Trophoblast cell (in vitro differentiated cells and primary cell): ENCODE results near the gene PHACTR1.

Experiments
- DNase-seq, 2 donors: peaks; one replicate each; pipeline ENCODE4 v3.0.0-alpha.2; 2016
- H2AFZ ChIP-seq: 2 replicates; pipeline ENCODE4 v1.6.1; 2013; ENCODE audit warnings: low read length, moderate library complexity, mild to moderate bottlenecking; ENCODE audit not compliant: insufficient read depth, poor library complexity
- H2AK5ac ChIP-seq: 2 replicates; pipeline ENCODE4 v1.6.1; 2013; ENCODE audit warnings: mild to moderate bottlenecking, low read length
- H2BK120ac ChIP-seq: 2 replicates; pipeline ENCODE4 v1.6.1; 2013; ENCODE audit warnings: low read length, mild to moderate bottlenecking, moderate library complexity; ENCODE audit not compliant: insufficient read depth, poor library complexity
- H2BK12ac ChIP-seq: 2 replicates; pipeline ENCODE4 v1.6.1; 2013; ENCODE audit warnings: mild to moderate bottlenecking, low read length, moderate library complexity
- H2BK5ac ChIP-seq: 2 replicates; pipeline ENCODE4 v1.6.1; 2013; ENCODE audit warnings: low read length, low read depth, moderate library complexity, mild to moderate bottlenecking; ENCODE audit not compliant: poor library complexity
- H3K14ac ChIP-seq: 2 replicates; pipeline ENCODE4 v1.6.1; 2013; ENCODE audit warnings: mild to moderate bottlenecking, low read length
- H3K18ac ChIP-seq: 2 replicates; pipeline ENCODE4 v1.6.1; 2013; ENCODE audit warnings: mild to moderate bottlenecking, low read length
- H3K23ac ChIP-seq: 2 replicates; pipeline ENCODE4 v1.6.1; 2013; ENCODE audit warnings: low read length
- H3K27ac ChIP-seq: 2 replicates; pipeline ENCODE4 v1.5.1; 2013; ENCODE audit warnings: low read depth, mild to moderate bottlenecking, inconsistent platforms, low read length, moderate library complexity
- H3K27me3 ChIP-seq: 2 replicates; pipeline ENCODE4 v1.6.1; 2013; ENCODE audit warnings: inconsistent platforms, mild to moderate bottlenecking, low read length, moderate library complexity; ENCODE audit not compliant: insufficient read depth
- H3K36me3 ChIP-seq, 2 experiments: 1 replicate in 1 of 2; 2 replicates in 1 of 2; pipeline ENCODE4 v1.6.1; 2013; ENCODE audit warnings: low read length in 2 of 2, mild to moderate bottlenecking in 2 of 2, moderate library complexity in 1 of 2; ENCODE audit not compliant: insufficient read depth in 2 of 2, control insufficient read depth in 1 of 2
- H3K4ac ChIP-seq: 2 replicates; pipeline ENCODE4 v1.6.1; 2013; ENCODE audit warnings: low read depth, mild to moderate bottlenecking, low read length, moderate library complexity
- H3K4me1 ChIP-seq, 2 experiments: 1 replicate in 1 of 2; 2 replicates in 1 of 2; pipeline ENCODE4 v1.6.1; 2013; ENCODE audit warnings: low read length in 2 of 2, mild to moderate bottlenecking in 2 of 2, moderate library complexity in 1 of 2; ENCODE audit not compliant: insufficient read depth in 2 of 2, control insufficient read depth in 1 of 2
- H3K4me2 ChIP-seq: 2 replicates; pipeline ENCODE4 v1.6.1; 2013; ENCODE audit warnings: inconsistent platforms, mild to moderate bottlenecking, low read length, moderate library complexity
- H3K4me3 ChIP-seq: 2 replicates; pipeline ENCODE4 v1.5.1; 2013; ENCODE audit warnings: mild to moderate bottlenecking, low read depth, low read length, inconsistent platforms
- H3K79me1 ChIP-seq: one replicate; pipeline ENCODE4 v1.6.1; 2013; ENCODE audit warnings: low read length
- H3K79me2 ChIP-seq: 2 replicates; pipeline ENCODE4 v1.6.1; 2013; ENCODE audit warnings: low read length, mild to moderate bottlenecking; ENCODE audit not compliant: control insufficient read depth, insufficient read depth, poor library complexity
- H3K9ac ChIP-seq: 2 replicates; pipeline ENCODE4 v1.6.1; 2013; ENCODE audit warnings: mild to moderate bottlenecking, low read length
- H3K9me3 ChIP-seq: 2 replicates; pipeline ENCODE4 v1.6.1; 2013; ENCODE audit warnings: low read depth, mild to moderate bottlenecking, control low read depth, inconsistent platforms, low read length; ENCODE audit not compliant: insufficient read depth
- H4K12ac ChIP-seq: 2 replicates; pipeline ENCODE4 v1.6.1; 2013; ENCODE audit warnings: low read depth, mild to moderate bottlenecking, low read length, moderate library complexity
- H4K8ac ChIP-seq: 2 replicates; pipeline ENCODE4 v1.6.1; 2013; ENCODE audit warnings: low read depth, mild to moderate bottlenecking, low read length, moderate library complexity
- H4K91ac ChIP-seq: one replicate; pipeline ENCODE4 v1.6.1; 2013; ENCODE audit warnings: low read depth, mild to moderate bottlenecking, low read length, moderate library complexity
- WGBS: extraction: QIAGEN DNeasy Blood & Tissue Kit; methylation state at CpG from one replicate; pipeline ENCODE4 v1.1.7; 2013; ENCODE audit warnings: missing lambda C conversion rate; ENCODE audit not compliant: insufficient read length, insufficient coverage; ENCODE audit errors: extremely low coverage; 5-methylcytosine and 5-hydroxymethylcytosine counted together

The PHACTR1 gene

GRCh38 chr6:12845224-12846004 is 128.8 kb downstream of the PHACTR1 start:
- Histone ChIP-seq H2AFZ (no peak overlapping the region), H3K79me2 (no peaks in the 10 kb centered on the region), H3K14ac (no peak overlapping the region), H3K4ac (no peak overlapping the region), H3K27me3 (no peaks in the 10 kb centered on the region), H3K9me3 (no peaks in the 10 kb centered on the region), H2BK5ac (no peak overlapping the region), H3K4me2 (no peak overlapping the region), H2BK12ac (no peak overlapping the region), H4K8ac (no peak overlapping the region), H4K91ac (no peak overlapping the region), H4K12ac (no peak overlapping the region), H3K27ac (no peak overlapping the region), H3K4me1 (no peaks in the 10 kb centered on the region), H3K9ac (no peak overlapping the region), H3K36me3 (no peaks in the 10 kb centered on the region), H3K4me3 (no peak overlapping the region), H3K23ac (no peak overlapping the region), H3K18ac (no peak overlapping the region), H2BK120ac (no peak overlapping the region), H3K79me1 (no peaks in the 10 kb centered on the region), H2AK5ac (no peak overlapping the region)
- peak; percentile 64 to 87 for DNase-seq
- no CpG with 5 or more reads among the region's 10 CpGs for WGBS

DNA sequence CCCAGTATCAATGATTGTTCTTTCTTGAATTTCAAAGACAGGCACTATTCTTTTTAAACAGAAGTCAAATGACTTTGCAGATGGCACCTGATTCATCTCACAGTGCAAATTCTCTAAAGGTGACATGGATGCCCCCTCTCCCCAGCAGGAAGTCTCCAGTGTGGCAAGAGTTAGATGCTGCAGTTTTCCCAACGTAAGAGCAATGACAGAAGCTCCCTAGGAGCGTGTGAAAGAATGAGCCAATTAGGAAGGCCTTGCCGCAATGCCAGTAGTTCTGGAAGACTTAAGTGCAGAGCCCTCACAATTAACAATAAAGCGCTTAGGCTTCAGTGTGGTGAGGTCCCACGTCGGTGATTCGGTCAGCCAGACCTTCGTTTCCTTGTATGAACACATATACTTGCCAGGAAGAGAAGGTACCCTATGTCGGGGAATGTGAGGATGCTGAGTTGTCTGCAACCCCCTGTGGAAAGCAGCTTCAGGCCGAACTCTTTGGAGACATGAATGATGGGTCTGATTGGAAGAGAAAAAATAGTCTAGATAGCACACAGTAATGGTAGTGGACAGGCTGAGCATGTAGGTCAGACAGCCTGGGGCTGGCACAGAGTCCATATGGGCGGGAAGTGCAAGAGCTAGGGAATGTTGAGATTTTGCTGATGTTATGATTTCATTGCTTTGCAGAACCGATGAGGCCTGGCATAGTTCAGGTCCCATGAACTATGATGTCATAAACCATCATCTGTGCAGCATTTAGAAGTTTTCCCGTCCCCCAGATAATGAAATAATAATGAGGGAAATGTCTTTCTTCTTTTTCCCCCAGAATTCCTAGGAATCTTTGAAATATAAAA is 132.6 kb downstream of the PHACTR1 start:
- no peak overlapping the region for H4K12ac ChIP-seq
- no peak overlapping the region for H2AFZ ChIP-seq
- no peak overlapping the region for H4K8ac ChIP-seq
- no peak overlapping the region for H2BK12ac ChIP-seq
- H3K9ac ChIP-seq, result no peak overlapping the region
- no peaks in the 10 kb centered on the region for H3K36me3 ChIP-seq
- no peaks in the 10 kb centered on the region for H3K27me3 ChIP-seq
- H3K14ac ChIP-seq, result no peak overlapping the region
- WGBS, result no CpG with 5 or more reads among the region's 13 CpGs
- no peak overlapping the region for H3K23ac ChIP-seq
- no peak overlapping the region for H3K4me3 ChIP-seq
- no peaks in the 10 kb centered on the region for H3K9me3 ChIP-seq
- H3K4me2 ChIP-seq, result no peak overlapping the region
- H3K4me1 ChIP-seq, result no peaks in the 10 kb centered on the region
- no peak overlapping the region for H2BK120ac ChIP-seq
- peak; percentile 64 to 68 for DNase-seq
- no peak overlapping the region for H3K18ac ChIP-seq
- H3K79me1 ChIP-seq, result no peaks in the 10 kb centered on the region
- no peaks in the 10 kb centered on the region for H3K79me2 ChIP-seq
- H3K27ac ChIP-seq, result no peak overlapping the region
- H2BK5ac ChIP-seq, result no peak overlapping the region
- H3K4ac ChIP-seq, result no peak overlapping the region
- no peak overlapping the region for H2AK5ac ChIP-seq
- H4K91ac ChIP-seq, result no peak overlapping the region

- H3K4me3 ChIP-seq, result no peak overlapping the region
- no peaks in the 10 kb centered on the region for H3K27me3 ChIP-seq
- no peak overlapping the region for H4K8ac ChIP-seq
- no peak overlapping the region for H4K12ac ChIP-seq
- no peak overlapping the region for H2BK5ac ChIP-seq
- no peak overlapping the region for H3K27ac ChIP-seq
- no peak overlapping the region for H3K4me2 ChIP-seq
- H3K36me3 ChIP-seq, result no peaks in the 10 kb centered on the region
- H3K9ac ChIP-seq, result no peak overlapping the region
- no peak overlapping the region for H4K91ac ChIP-seq
- DNase-seq, result peak in 1 of 2 donors; percentile 44
- no peaks in the 10 kb centered on the region for H3K79me2 ChIP-seq
- H3K4me1 ChIP-seq, result no peaks in the 10 kb centered on the region
- H3K23ac ChIP-seq, result no peak overlapping the region
- no peaks in the 10 kb centered on the region for H3K9me3 ChIP-seq
- WGBS, result no CpG with 5 or more reads among the region's 1 CpG
- no peak overlapping the region for H3K14ac ChIP-seq
- no peak overlapping the region for H3K18ac ChIP-seq
- H2AFZ ChIP-seq, result no peak overlapping the region
- no peak overlapping the region for H2BK12ac ChIP-seq
- no peaks in the 10 kb centered on the region for H3K79me1 ChIP-seq
- H3K4ac ChIP-seq, result no peak overlapping the region
- H2BK120ac ChIP-seq, result no peak overlapping the region
- no peak overlapping the region for H2AK5ac ChIP-seq
Measured at GRCh38 chr6:12849809-12850198, 133.2 kb downstream of the PHACTR1 start.

- Histone ChIP-seq H3K79me1 (no peaks in the 10 kb centered on the region), H2AK5ac (no peak overlapping the region), H3K27me3 (no peaks in the 10 kb centered on the region), H2BK12ac (no peak overlapping the region), H2AFZ (no peak overlapping the region), H3K79me2 (no peaks in the 10 kb centered on the region), H4K8ac (no peak overlapping the region), H2BK5ac (no peak overlapping the region), H3K4me1 (no peaks in the 10 kb centered on the region), H3K4me2 (no peak overlapping the region), H3K14ac (no peak overlapping the region), H3K9ac (no peak overlapping the region), H3K27ac (no peak overlapping the region), H3K4ac (no peak overlapping the region), H4K12ac (no peak overlapping the region), H3K23ac (no peak overlapping the region), H2BK120ac (no peak overlapping the region), H3K18ac (no peak overlapping the region), H3K4me3 (no peak overlapping the region), H4K91ac (no peak overlapping the region), H3K36me3 (no peaks in the 10 kb centered on the region), H3K9me3 (no peaks in the 10 kb centered on the region)
- DNase-seq, result no peak
- no CpG with 5 or more reads among the region's 6 CpGs for WGBS
Measured at GRCh38 chr6:12851123-12851695, 134.6 kb downstream of the PHACTR1 start.
